Measurements from ENCODE around the gene PEX16. TPM values are rescaled to one million over a fixed set of nuclear protein-coding genes. Genes with fewer than 3 reads are reported as not detected.
"Not testable (repeated sequence)": the region's sequence is repeated elsewhere in the genome, so short reads cannot be mapped to it uniquely, and the experiment has no call there.

Gene PEX16
- total RNA-seq, 3 donors from 2014 or later (not counting 1 experiment from before 2014, with no cell fraction given), result 61.3 to 75.8 (median 67.6) TPM

GRCh38 chr11:45906965-45907611 is 10.6 kb downstream of the PEX16 start, which contains the start of gene FREY1:
Gene FREY1 (minus strand): TSS chr11:45907271. CDS start chr11:45907245, 26 bp downstream.
- Histone ChIP-seq H3K27ac (ENCODE audit: low read length) (no peak within 1 kb of the TSS), H3K36me3 (ENCODE audit: control insufficient read depth, insufficient read depth, low read length) (peaks cover 22% of the 10 kb centered on the region), H3K4me3 (ENCODE audit: low read length) (no peak within 1 kb of the TSS), H3K27me3 (ENCODE audit: control insufficient read depth, insufficient read depth, low read length) (no peaks in the 10 kb centered on the region), H3K9me3 (ENCODE audit: control insufficient read depth, insufficient read depth, low read length) (no peaks in the 10 kb centered on the region), H3K4me1 (ENCODE audit: control insufficient read depth, insufficient read depth, low read length) (peaks cover 18% of the 10 kb centered on the region)
- Mint-ChIP-seq H3K27me3 (ENCODE audit: low read depth in 2 of 2) (no peaks in the 10 kb centered on the region), H3K27ac (peak within 1 kb of the TSS; percentile 48 to 67), H3K36me3 (no peaks in the 10 kb centered on the region), H3K4me1 (peaks cover 5 to 15% of the 10 kb centered on the region in 2 donors), H3K4me3 (no peak within 1 kb of the TSS), H3K9me3 (no peaks in the 10 kb centered on the region)
- TF ChIP-seq CTCF (IDR thresholded peaks at IDR 0.05), result no peak
- 80% methylated on average over 18 of the region's 18 CpGs for WGBS (ENCODE audit: insufficient coverage)
- DNase-seq, result no peak
- intact Hi-C loops (cut with micrococcal nuclease), result no loop called here
- ATAC-seq, result no peak

DNA sequence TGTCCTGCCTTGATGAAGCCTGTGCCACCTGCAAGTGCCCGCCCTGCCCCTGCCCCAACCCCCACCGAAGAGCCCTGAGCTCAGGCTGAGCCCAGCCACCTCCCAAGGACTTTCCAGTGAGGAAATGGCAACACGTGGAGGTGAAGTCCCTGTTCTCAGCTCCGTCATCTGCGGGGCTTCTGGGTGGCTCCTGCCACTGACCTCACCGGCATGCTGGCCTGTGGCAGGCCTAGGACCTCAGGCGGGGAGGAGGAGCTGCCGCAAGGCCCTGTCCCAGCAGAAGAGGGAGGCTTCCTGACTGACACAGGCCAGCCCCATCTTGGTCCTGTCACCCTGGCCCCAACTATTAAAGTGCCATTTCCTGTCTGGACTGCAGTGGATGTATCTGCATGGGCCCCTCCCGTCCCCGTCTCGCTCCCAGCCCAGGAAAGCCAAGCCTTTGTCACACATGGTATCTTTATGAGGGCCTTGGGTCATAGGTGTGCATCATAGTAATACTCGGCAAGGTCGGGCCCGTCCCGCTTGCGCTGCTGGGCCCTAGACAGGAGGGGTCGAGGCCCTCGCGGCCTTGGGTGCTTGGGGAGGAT is 11.5 kb downstream of the PEX16 start:
- 61% methylated on average over 19 of the region's 19 CpGs for WGBS (ENCODE audit: insufficient coverage)
- ATAC-seq (peak; percentile 63 to 83 (median 70)), DNase-seq (peak in 1 of 2 donors; percentile 39)
- Histone ChIP-seq H3K27ac (ENCODE audit: low read length) (no peak overlapping the region), H3K4me3 (ENCODE audit: low read length) (no peak overlapping the region), H3K27me3 (ENCODE audit: control insufficient read depth, insufficient read depth, low read length) (no peaks in the 10 kb centered on the region), H3K4me1 (ENCODE audit: control insufficient read depth, insufficient read depth, low read length) (peaks cover 18% of the 10 kb centered on the region), H3K9me3 (ENCODE audit: control insufficient read depth, insufficient read depth, low read length) (no peaks in the 10 kb centered on the region), H3K36me3 (ENCODE audit: control insufficient read depth, insufficient read depth, low read length) (peaks cover 17% of the 10 kb centered on the region)
- no peaks in the 10 kb centered on the region for H3K27me3 Mint-ChIP-seq (ENCODE audit: low read depth in 2 of 2)
- no peaks in the 10 kb centered on the region for H3K36me3 Mint-ChIP-seq
- peak overlapping the region; percentile 46 to 67 for H3K27ac Mint-ChIP-seq
- no peaks in the 10 kb centered on the region for H3K9me3 Mint-ChIP-seq
- TF ChIP-seq CTCF (IDR thresholded peaks at IDR 0.05), result no peak
- H3K4me1 Mint-ChIP-seq, result peaks cover 5 to 15% of the 10 kb centered on the region in 2 donors
- no peak overlapping the region for H3K4me3 Mint-ChIP-seq
- intact Hi-C loops (cut with micrococcal nuclease), result no loop called here

- H3K36me3 Mint-ChIP-seq; H3K27ac Mint-ChIP-seq; H3K27me3 Mint-ChIP-seq (ENCODE audit: low read depth in 2 of 2); H3K9me3 Mint-ChIP-seq; H3K27me3 ChIP-seq (ENCODE audit: control insufficient read depth, insufficient read depth, low read length); H3K4me3 ChIP-seq (ENCODE audit: low read length); H3K27ac ChIP-seq (ENCODE audit: low read length); H3K9me3 ChIP-seq (ENCODE audit: control insufficient read depth, insufficient read depth, low read length); H3K4me3 Mint-ChIP-seq; intact Hi-C loops (cut with micrococcal nuclease); DNase-seq: not testable (repeated sequence)
- peak in 2 of 3 donors; percentile 10 to 12 for ATAC-seq
- peaks cover 5 to 20% of the 10 kb centered on the region in 2 donors for H3K4me1 Mint-ChIP-seq
- H3K36me3 ChIP-seq (ENCODE audit: control insufficient read depth, insufficient read depth, low read length), result peaks cover 12% of the 10 kb centered on the region
- peaks cover 20% of the 10 kb centered on the region for H3K4me1 ChIP-seq (ENCODE audit: control insufficient read depth, insufficient read depth, low read length)
- 28% methylated on average over 5 of the region's 6 CpGs for WGBS (ENCODE audit: insufficient coverage)
These were observed 12.1 kb downstream of the PEX16 start for GRCh38 chr11:45905576-45905975.

DNA sequence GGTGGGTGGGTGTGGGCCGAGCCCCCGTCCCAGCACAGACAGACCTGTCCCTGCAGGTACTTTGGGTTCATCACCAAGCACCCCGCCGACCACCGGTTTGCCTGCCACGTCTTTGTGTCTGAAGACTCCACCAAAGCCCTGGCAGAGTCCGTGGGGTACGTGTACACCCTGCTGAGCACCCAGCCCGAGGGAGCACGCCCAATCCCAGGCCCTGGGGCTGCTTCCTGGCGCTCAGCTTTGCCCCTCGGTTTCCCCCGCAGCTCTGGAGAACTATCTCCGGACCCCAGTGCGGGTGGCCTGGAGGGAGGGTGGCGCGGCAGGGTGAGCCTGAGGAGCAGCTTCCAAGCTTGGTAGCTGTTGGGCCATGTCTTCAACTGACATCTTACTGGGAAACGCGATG is 12.6 kb downstream of the PEX16 start:
- Mint-ChIP-seq H3K36me3 (no peaks in the 10 kb centered on the region), H3K9me3 (no peaks in the 10 kb centered on the region), H3K27ac (no peak overlapping the region), H3K4me1 (peaks cover 5 to 24% of the 10 kb centered on the region in 2 donors), H3K4me3 (no peak overlapping the region), H3K27me3 (ENCODE audit: low read depth in 2 of 2) (peaks cover 0 to 8% of the 10 kb centered on the region in 2 donors)
- H3K9me3 ChIP-seq (ENCODE audit: control insufficient read depth, insufficient read depth, low read length), result no peaks in the 10 kb centered on the region
- H3K4me3 ChIP-seq (ENCODE audit: low read length), result no peak overlapping the region
- H3K36me3 ChIP-seq (ENCODE audit: control insufficient read depth, insufficient read depth, low read length), result peaks cover 9% of the 10 kb centered on the region
- no peak for DNase-seq
- TF ChIP-seq CTCF (IDR thresholded peaks at IDR 0.05), result no peak
- H3K4me1 ChIP-seq (ENCODE audit: control insufficient read depth, insufficient read depth, low read length), result peaks cover 24% of the 10 kb centered on the region
- WGBS (ENCODE audit: insufficient coverage), result 93% methylated on average over 19 of the region's 19 CpGs
- ATAC-seq, result no peak
- H3K27ac ChIP-seq (ENCODE audit: low read length), result no peak overlapping the region
- peaks cover 6% of the 10 kb centered on the region for H3K27me3 ChIP-seq (ENCODE audit: control insufficient read depth, insufficient read depth, low read length)
- intact Hi-C loops (cut with micrococcal nuclease), result no loop called here
